DMS53 (cell line): Measurements from ENCODE around the gene TIMP4.

ENCODE experiments used
- DNase-seq: peaks from one replicate; lab custom pipeline; 2025; lab: John Stamatoyannopoulos, UW

The TIMP4 gene

DNA sequence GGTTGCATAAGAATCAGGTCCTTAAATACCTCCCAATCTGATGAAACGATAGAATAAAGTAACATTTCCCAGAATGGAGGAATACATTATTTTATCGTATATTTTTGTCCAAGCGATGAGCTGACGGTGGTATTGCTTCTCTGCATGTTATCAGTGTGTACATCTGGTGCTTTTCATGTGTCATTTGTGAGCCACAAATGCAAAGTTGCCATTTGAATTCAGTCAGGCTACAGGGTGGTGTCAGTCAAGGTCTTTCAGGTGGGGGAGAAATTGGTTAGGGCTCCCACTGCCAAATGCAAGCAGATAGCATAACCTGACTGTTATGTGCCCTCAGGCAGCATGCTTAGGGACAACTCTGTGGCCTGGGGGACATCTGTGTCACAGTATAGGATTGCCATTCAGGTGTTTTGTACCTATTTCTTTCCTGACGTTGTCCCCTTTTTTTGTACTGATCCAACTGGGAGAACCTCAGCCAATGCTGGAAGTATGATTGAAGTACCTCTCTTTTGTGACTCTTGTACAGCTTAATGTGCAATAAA, 26.5 kb upstream of the TIMP4 start:
- DNase-seq: no peak

DNA sequence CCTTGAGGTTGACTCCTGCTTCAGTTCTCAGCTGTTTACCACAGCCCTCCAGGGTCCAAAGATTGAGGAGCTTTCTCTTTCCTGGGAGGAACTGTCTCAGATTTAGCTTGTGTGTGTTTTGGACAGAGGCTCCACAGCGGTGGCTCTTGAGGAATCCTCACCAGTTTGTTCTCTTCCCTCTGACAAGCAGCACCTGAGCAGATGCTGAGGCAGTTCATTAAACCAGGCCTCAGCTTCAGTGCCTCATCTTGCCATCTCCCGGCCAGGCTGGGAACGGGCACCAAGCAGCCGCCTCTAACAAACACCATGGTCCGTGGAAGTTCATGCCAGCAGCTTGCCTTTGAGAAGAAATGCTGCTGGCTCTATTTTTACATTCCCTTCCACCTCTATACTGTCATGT, 25.8 kb upstream of the TIMP4 start:
- DNase-seq: no peak

GRCh38 chr3:12182687-12183441, 24.2 kb upstream of the TIMP4 start:
- no peak for DNase-seq

DNA sequence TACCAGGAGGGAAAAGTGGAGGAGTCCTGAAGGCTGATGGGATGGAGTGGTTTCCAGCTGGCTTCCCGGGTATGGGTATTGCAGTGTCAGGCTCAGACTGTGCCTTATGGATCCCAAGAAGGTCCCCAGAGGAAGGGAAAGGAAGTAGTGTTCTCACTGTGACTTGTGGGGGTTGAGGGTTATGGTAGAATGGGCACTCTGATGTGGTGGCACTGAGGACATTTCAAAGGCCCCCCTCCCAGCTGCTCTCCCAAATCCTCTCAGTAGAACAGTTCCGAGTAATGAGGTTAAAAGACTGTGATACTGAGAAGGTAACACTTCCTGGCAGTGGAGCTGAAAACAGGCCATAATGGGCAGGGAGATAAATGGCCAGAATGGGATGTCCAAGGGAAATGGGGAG, 23.1 kb upstream of the TIMP4 start:
- no peak for DNase-seq

GRCh38 chr3:12181301-12181700, 22.6 kb upstream of the TIMP4 start:
- no peak for DNase-seq

DNA sequence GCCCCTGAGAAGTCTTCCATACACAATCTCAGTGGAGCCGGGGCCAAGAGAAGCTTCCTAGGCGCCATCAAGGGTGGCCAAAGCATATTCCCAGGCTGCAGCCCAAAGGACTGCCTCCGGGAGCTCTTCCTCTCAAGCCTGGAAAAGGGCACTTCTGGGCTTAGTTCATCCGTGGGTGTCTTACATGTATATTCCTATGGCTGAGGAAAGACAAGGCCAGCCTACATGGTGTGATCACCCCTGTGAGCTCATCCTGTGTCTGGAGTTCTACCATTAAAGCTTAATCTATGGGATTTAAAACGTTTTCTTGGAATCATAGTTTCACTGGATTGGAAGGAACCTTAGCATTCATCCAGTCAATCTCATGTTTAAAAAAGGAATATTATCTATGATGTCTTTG, 21.9 kb upstream of the TIMP4 start:
- no peak for DNase-seq

GRCh38 chr3:12180218-12180617, 21.5 kb upstream of the TIMP4 start:
- peak; percentile 4 for DNase-seq

GRCh38 chr3:12179441-12179840, 20.7 kb upstream of the TIMP4 start:
- no peak for DNase-seq

DNA sequence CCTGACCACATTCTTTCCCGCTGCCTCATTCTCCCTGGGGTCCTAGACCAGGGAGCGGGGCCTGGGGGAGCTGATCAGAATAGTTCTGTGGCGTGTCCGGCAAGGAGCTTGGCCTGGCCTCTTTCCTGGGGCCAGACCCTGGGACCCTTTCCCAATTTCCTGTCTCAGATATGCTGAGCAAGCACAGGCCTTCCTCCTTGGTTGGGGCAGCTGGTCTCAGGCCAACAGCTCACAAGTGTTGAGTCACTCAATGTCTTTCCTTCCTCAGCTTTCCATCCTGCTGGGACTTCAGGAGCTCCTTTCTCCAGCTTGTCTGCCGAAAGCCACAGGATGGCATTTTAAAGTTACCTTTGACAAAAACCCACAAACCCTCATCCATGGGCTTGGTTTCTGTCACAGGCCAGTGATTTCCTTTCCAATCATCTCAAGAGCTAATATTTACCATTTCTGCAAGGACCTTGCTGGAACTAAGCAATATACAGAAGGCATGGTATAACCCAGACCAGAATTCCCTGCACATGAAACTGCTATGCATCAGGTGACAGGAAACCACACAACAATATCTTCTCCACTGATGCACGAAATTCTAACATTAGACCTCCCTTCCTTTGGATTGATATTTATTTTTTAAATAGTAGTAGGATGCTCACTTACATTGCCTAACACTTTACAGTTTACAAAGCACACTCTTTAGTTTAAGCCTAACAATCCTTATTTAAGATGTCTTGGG, 19.5 kb upstream of the TIMP4 start:
- DNase-seq: peak; percentile 17

GRCh38 chr3:12177126-12177525, 18.4 kb upstream of the TIMP4 start:
- DNase-seq: no peak

GRCh38 chr3:12175844-12176453, 17.2 kb upstream of the TIMP4 start:
- DNase-seq: peak; percentile 46

DNA sequence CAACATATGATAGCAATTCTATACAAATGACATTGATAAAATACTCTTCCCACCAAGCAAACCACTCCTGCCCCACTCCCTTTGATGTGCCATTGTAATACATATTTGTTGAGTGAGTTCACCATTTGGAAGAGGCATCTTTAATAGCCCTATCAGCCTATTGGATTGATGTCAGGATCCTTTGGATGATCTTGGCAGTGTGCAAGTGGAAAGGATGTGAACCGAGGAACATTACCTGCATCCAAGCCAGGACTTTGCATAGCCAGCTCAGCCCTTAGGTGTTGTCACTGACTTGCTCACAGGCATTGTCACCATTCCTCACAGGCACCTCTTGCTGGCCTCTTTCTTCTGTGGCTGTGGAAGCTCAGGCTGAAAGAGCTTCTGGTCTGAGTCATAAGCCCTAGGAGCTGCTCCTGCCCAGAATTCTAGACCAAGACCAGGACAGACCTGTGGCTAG, 16.5 kb upstream of the TIMP4 start:
- no peak for DNase-seq

DNA sequence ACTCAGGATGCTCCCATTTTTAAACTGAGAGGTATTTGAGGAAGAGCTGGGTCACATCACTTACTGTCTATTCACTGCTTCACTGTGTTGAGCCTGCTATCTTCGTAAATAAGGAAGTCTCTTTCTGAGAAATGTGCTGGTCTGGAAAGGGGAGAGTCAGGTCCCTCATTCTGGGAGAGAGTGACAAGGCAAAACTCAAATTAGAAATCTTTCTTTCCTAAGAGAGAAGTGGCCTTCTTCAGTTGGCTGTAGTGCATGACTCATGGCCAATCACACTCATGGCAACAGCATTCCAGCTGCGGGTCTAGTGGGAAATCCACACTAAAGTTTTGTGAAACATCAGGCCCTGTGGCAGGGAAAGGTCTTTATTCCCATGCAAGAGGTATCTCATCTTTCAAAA, 11.5 kb upstream of the TIMP4 start:
- DNase-seq: no peak

GRCh38 chr3:12165909-12166308, 7.2 kb upstream of the TIMP4 start:
- no peak for DNase-seq

DNA sequence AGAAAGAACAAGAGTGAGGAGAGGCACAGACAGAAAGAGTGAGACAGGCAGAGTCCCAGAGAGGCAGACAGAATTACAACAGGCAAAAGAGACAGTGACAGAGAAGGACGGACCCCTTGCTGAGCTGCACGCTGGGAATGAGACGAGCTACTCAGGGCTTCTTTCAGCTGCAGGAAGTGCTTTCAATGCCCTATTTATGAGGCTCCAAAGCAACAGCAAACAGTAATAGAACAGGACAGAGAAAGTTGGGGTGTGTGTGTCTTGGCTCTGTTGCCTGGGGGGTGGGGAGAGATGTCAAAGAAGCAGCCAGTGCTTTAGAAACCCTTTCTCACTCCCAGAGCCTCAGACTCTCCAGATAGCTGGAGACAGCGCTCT, 502 bp upstream of the TIMP4 start:
- DNase-seq: no peak

DNA sequence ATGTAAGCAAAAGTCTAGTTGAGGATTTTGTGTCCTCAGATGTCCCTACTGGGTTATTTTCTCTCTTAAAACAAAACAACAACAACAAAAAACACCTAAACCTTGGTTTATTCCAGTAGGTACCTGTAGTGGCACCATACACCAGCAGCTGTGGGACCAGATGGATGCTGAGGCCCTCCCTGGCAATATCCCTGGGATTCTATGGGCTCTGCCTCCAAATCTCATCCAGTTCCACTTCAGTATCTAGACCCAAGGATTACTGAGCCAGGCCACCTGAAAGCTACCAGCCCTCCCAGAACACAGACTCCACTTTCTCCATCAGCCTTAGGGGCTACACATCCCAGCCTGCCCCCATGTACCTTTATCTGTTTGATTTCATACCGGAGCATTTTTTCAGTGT, 1.7 kb downstream of the TIMP4 start:
- DNase-seq: no peak

DNA sequence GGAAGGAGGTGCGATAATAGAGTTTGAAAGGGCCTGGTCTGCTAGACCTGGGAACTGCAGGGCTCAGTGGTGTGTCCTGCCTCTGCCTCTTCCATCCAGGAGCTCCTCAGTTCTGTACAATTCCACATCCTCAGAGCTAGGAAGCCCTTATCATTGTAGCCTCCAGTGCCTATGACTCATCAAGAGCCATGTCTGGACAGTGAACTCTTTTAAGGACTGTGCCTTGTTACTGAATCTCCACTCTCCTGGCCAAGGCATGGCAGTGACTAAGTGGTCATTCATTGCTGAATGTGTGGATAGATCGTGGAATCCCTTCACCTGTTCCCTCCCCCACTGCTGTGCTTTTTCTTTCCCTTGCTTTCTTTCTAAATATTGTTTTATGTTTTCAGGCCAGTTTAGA, 2.9 kb downstream of the TIMP4 start:
- DNase-seq: peak; percentile 53

DNA sequence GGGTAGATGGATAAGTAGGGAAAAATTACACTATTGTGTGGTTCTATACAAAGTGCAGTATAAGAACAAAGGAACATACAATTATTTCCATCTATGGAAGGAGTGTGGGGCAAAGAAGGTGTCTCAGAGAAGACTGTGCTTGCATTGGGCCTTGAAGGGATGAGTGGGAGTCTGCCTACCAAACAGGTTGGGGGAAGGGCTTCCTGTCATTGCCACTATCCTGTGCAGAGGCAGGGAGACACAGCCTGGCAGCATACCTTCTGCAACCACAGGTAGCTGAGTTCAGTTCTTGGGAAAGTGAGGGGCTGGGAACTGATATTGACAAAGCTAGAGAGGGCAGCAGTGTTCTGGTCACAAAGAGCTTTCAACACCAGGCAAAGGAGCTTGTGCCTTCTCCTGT, 3.4 kb downstream of the TIMP4 start:
- no peak for DNase-seq

DNA sequence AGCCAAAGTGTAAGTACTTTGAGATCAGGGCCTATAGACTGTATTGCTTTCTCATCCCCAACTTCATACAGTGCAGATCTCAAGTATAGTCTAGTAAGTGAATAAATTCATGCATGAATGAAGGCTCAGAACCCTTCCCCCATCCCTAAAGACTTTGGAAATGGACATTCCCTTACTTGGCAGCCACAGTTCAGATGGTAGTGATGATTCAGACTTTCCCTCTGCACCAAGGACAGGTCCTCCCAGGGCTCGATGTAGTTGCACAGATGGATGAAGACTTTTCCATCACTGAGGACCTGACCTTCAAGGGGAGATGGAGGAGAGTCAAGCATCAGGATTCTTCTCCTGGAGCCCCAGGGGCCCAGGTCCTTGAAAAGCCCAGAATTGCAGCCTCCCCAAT, 4.6 kb downstream of the TIMP4 start:
- no peak for DNase-seq

DNA sequence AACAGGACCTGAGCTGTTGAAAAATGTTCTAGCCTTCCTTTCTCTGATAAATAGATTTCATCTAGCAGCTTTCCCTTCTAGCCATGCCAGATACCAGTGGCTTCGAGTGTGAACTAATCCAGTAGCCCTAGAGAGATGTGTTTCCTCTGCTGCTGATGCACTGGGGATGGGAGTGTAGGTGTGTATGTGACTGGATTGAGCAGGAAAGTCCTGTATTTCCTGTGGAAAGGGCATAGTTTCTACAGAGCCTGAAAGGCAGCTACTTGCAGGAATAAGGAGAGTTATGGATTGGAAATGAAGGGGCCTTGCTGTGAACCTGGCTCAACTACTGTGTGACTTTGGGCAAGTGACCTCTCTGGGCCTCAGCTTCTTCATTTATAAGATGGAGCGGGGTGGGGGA, 8.6 kb downstream of the TIMP4 start:
- no peak for DNase-seq

DNA sequence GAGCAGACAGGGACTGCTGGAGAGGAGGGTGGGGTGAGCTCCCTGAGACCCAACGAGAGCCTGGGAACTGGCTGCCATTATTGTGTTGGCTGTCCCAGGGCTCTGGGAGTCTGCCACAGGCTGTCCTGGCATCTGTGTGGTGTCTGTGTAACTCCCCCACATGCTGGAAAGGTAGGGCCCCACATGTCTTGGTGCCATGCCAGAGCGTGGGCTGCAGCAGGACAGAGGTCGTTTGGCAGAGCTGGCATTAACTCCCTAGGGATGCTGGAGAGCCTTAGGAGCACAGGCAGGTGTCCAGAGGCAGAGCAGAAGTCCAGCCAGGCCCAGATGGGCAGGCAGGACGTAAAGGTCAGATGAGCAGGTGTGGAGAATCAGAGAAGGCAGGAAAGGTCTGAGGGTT, 9.7 kb downstream of the TIMP4 start:
- DNase-seq: no peak

DNA sequence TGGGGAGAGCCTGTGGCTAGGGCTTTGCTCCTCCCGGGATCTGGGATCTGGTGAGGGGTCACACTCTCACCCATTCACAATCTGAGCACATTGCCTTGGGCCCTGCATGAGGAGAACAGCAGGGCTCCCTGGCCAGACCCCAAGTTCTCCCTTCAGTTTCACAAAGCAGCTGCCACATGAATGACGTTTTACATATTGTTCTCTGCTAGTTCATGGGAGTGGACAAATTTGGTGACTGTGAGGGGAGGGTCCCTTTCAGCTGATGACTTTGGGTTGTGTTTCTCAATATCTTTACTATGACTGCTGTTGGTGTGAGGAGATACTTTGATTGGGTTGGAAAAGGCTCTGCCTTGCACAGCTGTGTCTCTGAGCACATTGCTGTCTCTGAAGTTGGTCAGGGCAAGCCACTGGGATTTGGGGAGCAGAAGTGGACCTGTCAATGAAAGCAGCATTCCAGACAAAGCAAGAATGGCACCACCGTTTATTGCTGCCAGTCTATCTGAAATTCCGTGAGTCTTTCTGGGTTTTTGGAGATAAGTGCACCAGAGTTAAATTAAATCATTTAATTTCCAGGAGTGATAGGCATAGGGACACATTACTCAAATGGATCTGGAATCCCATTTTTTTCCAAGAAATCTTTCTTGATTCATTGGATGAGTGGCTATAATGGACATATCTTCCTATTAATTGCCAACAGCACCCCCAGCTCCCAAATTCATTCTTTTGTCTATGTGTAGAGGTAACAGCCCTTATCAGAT, 10.3 kb downstream of the TIMP4 start:
- no peak for DNase-seq
